B cell (primary cell): ENCODE measurements around the gene PSMA8. TPM values are rescaled to one million over a fixed set of nuclear protein-coding genes. Genes with fewer than 3 reads are reported as not detected.

ENCODE experiments used
- ATAC-seq: fragments of 200-7000 bp; cut with Tn5 transposase; one replicate; pipeline ENCODE4 v1.10.0; 2021; ENCODE audit warnings: low read depth, mild to moderate bottlenecking, moderate number of reproducible peaks, moderate library complexity
- CTCF ChIA-PET: fragments of 350-600 bp; sonication (Branson Sonifier 250); formaldehyde crosslinking; loops from one replicate; lab custom pipeline; 2021; ENCODE audit warnings: antibody characterized with exemption, inconsistent platforms; lab: Charles Lee
- POLR2A ChIA-PET: fragments of 350-600 bp; sonication (Branson Sonifier 250); formaldehyde crosslinking; loops from one replicate; lab custom pipeline; 2021; ENCODE audit warnings: antibody characterized with exemption; lab: Charles Lee
- DNase-seq: peaks from one replicate; pipeline ENCODE4 v3.0.0; 2013
- H2AFZ ChIP-seq: 2 replicates; pipeline ENCODE4 v1.6.1; 2012; ENCODE audit warnings: mild to moderate bottlenecking, low read depth, low read length; ENCODE audit not compliant: insufficient read depth, poor library complexity, severe bottlenecking
- H3K27ac ChIP-seq, 2 donors: 1 replicate in 1 of 2; 2 replicates in 1 of 2; pipeline ENCODE4 v1.5.1; 2012 to 2013; ENCODE audit warnings: low read length in 2 of 2, mild to moderate bottlenecking in 2 of 2, moderate library complexity in 1 of 2
- H3K27me3 ChIP-seq, 4 experiments: fragments of 200-600 bp in 1 of 4; sonication (generic) in 1 of 4; replicated peaks in 1 of 4; 1 replicate in 2 of 4; 2 replicates in 2 of 4; pipeline versions ENCODE4 v1.6.1 to v1.7.0; 2013 to 2016; ENCODE audit warnings: low read length in 3 of 4, mild to moderate bottlenecking in 2 of 4, mixed read lengths in 1 of 4, moderate library complexity in 1 of 4; ENCODE audit not compliant: insufficient read depth in 4 of 4, control insufficient read depth in 3 of 4; ENCODE audit errors: control extremely low read depth in 1 of 4
- H3K36me3 ChIP-seq, 2 experiments: replicated peaks in 1 of 2; 1 replicate in 1 of 2; 2 replicates in 1 of 2; pipeline versions ENCODE4 v1.6.1 to v1.7.1; 2013; ENCODE audit warnings: low read length in 1 of 2; ENCODE audit not compliant: insufficient read depth in 2 of 2, control insufficient read depth in 1 of 2; ENCODE audit errors: control extremely low read depth in 1 of 2, extremely low read depth in 1 of 2
- H3K4me1 ChIP-seq, 2 donors: fragments of 200-600 bp in 1 of 2; sonication (generic) in 1 of 2; 1 replicate in 1 of 2; 2 replicates in 1 of 2; pipeline versions ENCODE4 v1.5.1 to v1.6.1; 2013 to 2017; ENCODE audit warnings: low read length in 2 of 2; ENCODE audit not compliant: control insufficient read depth in 2 of 2, insufficient read depth in 2 of 2
- H3K4me2 ChIP-seq: replicated peaks from 2 replicates; pipeline ENCODE3; 2012; ENCODE audit warnings: mild to moderate bottlenecking, low read depth, low read length; ENCODE audit not compliant: poor library complexity, severe bottlenecking
- H3K4me3 ChIP-seq, 5 experiments: fragments of 200-600 bp in 1 of 5; sonication (generic) in 1 of 5; 1 replicate in 3 of 5; 2 replicates in 2 of 5; pipeline versions ENCODE4 v1.5.1 to v1.7.0; 2011 to 2016; ENCODE audit warnings: low read length in 4 of 5, mild to moderate bottlenecking in 4 of 5, low read depth in 2 of 5, control low read depth in 1 of 5, moderate library complexity in 1 of 5; ENCODE audit not compliant: insufficient read depth in 1 of 5; ENCODE audit errors: control extremely low read depth in 1 of 5, extremely low read depth in 1 of 5
- H3K79me2 ChIP-seq: fragments of 200-600 bp; sonication (generic); one replicate; pipeline ENCODE4 v1.6.0; 2016; ENCODE audit warnings: low read length; ENCODE audit not compliant: control insufficient read depth, insufficient read depth
- H3K9ac ChIP-seq: fragments of 200-600 bp; sonication (generic); 2 replicates; pipeline ENCODE4 v1.6.1; 2017; ENCODE audit warnings: mild to moderate bottlenecking, low read length, moderate library complexity
- H3K9me3 ChIP-seq, 3 donors: one replicate each; pipeline versions ENCODE4 v1.6.1 to v1.7.1; 2013; ENCODE audit warnings: low read length in 2 of 3; ENCODE audit not compliant: control insufficient read depth in 2 of 3, insufficient read depth in 1 of 3; ENCODE audit errors: control extremely low read depth in 1 of 3
- H4K20me1 ChIP-seq: 2 replicates; pipeline ENCODE4 v1.6.0; 2012; ENCODE audit warnings: mild to moderate bottlenecking, low read length; ENCODE audit not compliant: insufficient read depth, control insufficient read depth, poor library complexity, severe bottlenecking
- H3K27ac Mint-ChIP-seq: one replicate; pipeline ENCODE4 v1.8.0; 2021; ENCODE audit warnings: mixed read lengths
- H3K27me3 Mint-ChIP-seq: one replicate; pipeline ENCODE4 v1.8.0; 2021; ENCODE audit warnings: mixed read lengths
- H3K4me1 Mint-ChIP-seq: one replicate; pipeline ENCODE4 v1.8.0; 2021; ENCODE audit warnings: mixed read lengths
- H3K4me3 Mint-ChIP-seq: one replicate; pipeline ENCODE4 v1.8.0; 2021; ENCODE audit warnings: mixed read lengths
- H3K9me3 Mint-ChIP-seq: one replicate; pipeline ENCODE4 v1.8.0; 2022; ENCODE audit warnings: mixed read lengths; ENCODE audit not compliant: insufficient read depth
- CTCF ChIP-seq: fragments of 200-600 bp; IDR thresholded peaks from one replicate; pipeline ENCODE4 v1.8.0; 2022; ENCODE audit warnings: antibody characterized with exemption, mild to moderate bottlenecking
- EZH2 ChIP-seq: IDR thresholded peaks from 2 replicates; pipeline ENCODE4 v1.6.1; 2012; ENCODE audit warnings: borderline replicate concordance, low read depth, mild to moderate bottlenecking, moderate library complexity, low read length; ENCODE audit not compliant: insufficient read depth, poor library complexity, severe bottlenecking
- WGBS: methylation state at CpG from one replicate; pipeline ENCODE4 v1.1.5; 2013; ENCODE audit warnings: missing lambda C conversion rate; ENCODE audit not compliant: insufficient coverage; 5-methylcytosine and 5-hydroxymethylcytosine counted together
- intact Hi-C: fragments of 100-400 bp; cut with micrococcal nuclease; formaldehyde crosslinking; loops from one replicate; pipeline ENCODE4 v1.10.0; 2022
- polyA plus RNA-seq: library from polyadenylated mRNA; depleted of rRNA; stranded (reverse); fragments of >200 nt; gene quantifications from 2 replicates; pipeline ENCODE4 v1.2.3, GENCODE V29; 2012
- total RNA-seq, 2 donors: library from RNA; stranded (reverse); fragments of 120-200 nt in 1 of 2; gene quantifications; 1 replicate in 1 of 2; 2 replicates in 1 of 2; pipeline versions ENCODE4 v1.2.3 to v1.2.4, GENCODE V29; 2013 to 2022

PSMA8 gene
- total and polyA plus RNA-seq, 2 donors (not counting 1 experiment from before 2014, with no cell fraction given): 0.33 to 0.91 TPM

GRCh38 chr18:26157326-26157725 lies 23.7 kb downstream of the PSMA8 start:
- no peak overlapping the region for H3K4me3 ChIP-seq
- H3K27me3 ChIP-seq: no peaks in the 10 kb centered on the region
- H3K9ac ChIP-seq: no peak overlapping the region
- ChIA-PET CTCF (interaction anchor here (0.8 kb wide), 1 partner anchor 236 kb away, joined by 3 read pairs; no protein-coding TSS in a partner anchor), POLR2A (no interaction called here)
- H3K9me3 ChIP-seq: no peaks in the 10 kb centered on the region
- 95% methylated on average over 3 of the region's 3 CpGs for WGBS
- H3K36me3 ChIP-seq: no peaks in the 10 kb centered on the region
- no peak overlapping the region for H3K4me2 ChIP-seq
- H3K9me3 Mint-ChIP-seq: no peaks in the 10 kb centered on the region
- H3K79me2 ChIP-seq: no peaks in the 10 kb centered on the region
- H3K27me3 Mint-ChIP-seq: no peaks in the 10 kb centered on the region
- no peak overlapping the region for H2AFZ ChIP-seq
- no peak for DNase-seq
- TF ChIP-seq CTCF: no peak
- no peak for TF ChIP-seq EZH2
- intact Hi-C loops: loop anchor here (5.0 kb wide), 1 partner anchor 85 kb away; no protein-coding TSS in a partner anchor
- H3K4me3 Mint-ChIP-seq: no peak overlapping the region
- H3K4me1 ChIP-seq: peaks cover 0 to 4% of the 10 kb centered on the region in 2 donors
- H3K4me1 Mint-ChIP-seq: peaks cover 6% of the 10 kb centered on the region
- no peak overlapping the region for H3K27ac ChIP-seq
- no peak for ATAC-seq
- no peaks in the 10 kb centered on the region for H4K20me1 ChIP-seq
- no peak overlapping the region for H3K27ac Mint-ChIP-seq

GRCh38 chr18:26159353-26159752 lies 25.7 kb downstream of the PSMA8 start:
- no peak overlapping the region for H2AFZ ChIP-seq
- no peaks in the 10 kb centered on the region for H3K27me3 ChIP-seq
- ChIA-PET POLR2A (no interaction called here), CTCF (interaction anchor here (1.1 to 1.4 kb wide), 2 partner anchors 233 to 240 kb away, joined by 3 read pairs; no protein-coding TSS in a partner anchor)
- Mint-ChIP-seq H3K27ac (no peak overlapping the region), H3K4me1 (peaks cover 6% of the 10 kb centered on the region), H3K9me3 (no peaks in the 10 kb centered on the region), H3K4me3 (no peak overlapping the region), H3K27me3 (no peaks in the 10 kb centered on the region)
- no peak overlapping the region for H3K9ac ChIP-seq
- H3K4me1 ChIP-seq: peaks cover 0 to 4% of the 10 kb centered on the region in 2 donors
- H3K36me3 ChIP-seq: no peaks in the 10 kb centered on the region
- H3K9me3 ChIP-seq: no peaks in the 10 kb centered on the region
- H3K27ac ChIP-seq: no peak overlapping the region
- no CpG with 5 or more reads among the region's 3 CpGs for WGBS
- H4K20me1 ChIP-seq: no peaks in the 10 kb centered on the region
- DNase-seq (peak; percentile 35), ATAC-seq (no peak)
- intact Hi-C loops: loop anchor here (2.0 to 5.0 kb wide), 2 partner anchors 69 to 87 kb away; partner anchors contain the start of gene SS18
- TF ChIP-seq CTCF (peak; percentile 62), EZH2 (no peak)
- no peak overlapping the region for H3K4me2 ChIP-seq
- no peaks in the 10 kb centered on the region for H3K79me2 ChIP-seq
- no peak overlapping the region for H3K4me3 ChIP-seq
